K562 (cell line): Measurements from ENCODE around the gene VDR. TPM values are rescaled to one million over a fixed set of nuclear protein-coding genes. Genes with fewer than 3 reads are reported as not detected.

ENCODE experiments used
- ATAC-seq: fragments of 200-7000 bp; cut with Tn5 transposase; 3 replicates; pipeline ENCODE4 v1.9.1; 2020; ENCODE audit warnings: moderate library complexity
- BruUV-seq: library from RNA; stranded (reverse); fragments of 400-500 nt; replicated peaks from 2 replicates; lab custom pipeline; 2021; lab: Mats Ljungman, UMichigan
- CTCF ChIA-PET: fragments of 300-600 bp; formaldehyde crosslinking; extraction: SDS; loops from one replicate; lab custom pipeline; 2021; ENCODE audit warnings: low intra/inter-chr PET ratio; lab: Yijun Ruan, JAX
- POLR2A ChIA-PET: fragments of 300-600, 350-650 bp; sonication (Branson Sonifier 250); formaldehyde crosslinking; extraction: SDS; loops from one replicate; lab custom pipeline; 2021; ENCODE audit warnings: antibody characterized with exemption, inconsistent platforms; lab: Yijun Ruan, JAX
- DNase-seq, 4 experiments: peaks; one replicate each; pipeline versions ENCODE4 v3.0.0 to v3.0.0-alpha.2; 2011 to 2018; ENCODE audit warnings: low spot score in 3 of 4, mixed read lengths in 3 of 4; ENCODE audit errors: extremely low read depth in 1 of 4
- FAIRE-seq: peaks from 2 replicates; lab custom pipeline; 2011; peaks lifted over from hg19 to GRCh38; lab: Jason Lieb, UNC
- H2AFZ ChIP-seq: 2 replicates; pipeline ENCODE4 v1.6.0; 2011; ENCODE audit warnings: low read depth, low read length, control low read depth, inconsistent platforms
- H3K27ac ChIP-seq: fragments of 200-600 bp; 3 replicates; pipeline ENCODE4 v1.8.0; 2011; ENCODE audit warnings: low read depth, mild to moderate bottlenecking, control low read depth, inconsistent platforms, low read length, moderate library complexity, mixed read lengths; ENCODE audit errors: extremely low read depth
- H3K27me3 ChIP-seq, 2 experiments: fragments of 300-600 bp in 1 of 2; 2 replicates in 1 of 2; 3 replicates in 1 of 2; pipeline versions ENCODE4 v1.6.0 to v1.8.0; 2011; ENCODE audit warnings: inconsistent platforms in 2 of 2, low read length in 2 of 2, mild to moderate bottlenecking in 1 of 2, mixed read lengths in 1 of 2, moderate library complexity in 1 of 2; ENCODE audit not compliant: control insufficient read depth in 2 of 2, insufficient read depth in 2 of 2
- H3K36me3 ChIP-seq: fragments of 300-600 bp; 3 replicates; pipeline ENCODE4 v1.8.0; 2011; ENCODE audit warnings: mild to moderate bottlenecking, low read length, inconsistent platforms; ENCODE audit not compliant: control insufficient read depth, insufficient read depth
- H3K4me1 ChIP-seq, 2 experiments: fragments of 200-600 bp in 1 of 2; replicated peaks in 1 of 2; 2 replicates in 1 of 2; 3 replicates in 1 of 2; pipeline versions ENCODE4 v1.5.1 to v1.8.0; 2011; ENCODE audit warnings: inconsistent platforms in 2 of 2, low read length in 2 of 2, mild to moderate bottlenecking in 1 of 2, mixed read lengths in 1 of 2, moderate library complexity in 1 of 2; ENCODE audit not compliant: control insufficient read depth in 2 of 2, insufficient read depth in 2 of 2
- H3K4me2 ChIP-seq: 2 replicates; pipeline ENCODE4 v1.6.1; 2011; ENCODE audit warnings: low read length, control low read depth, inconsistent platforms, mixed read lengths; ENCODE audit not compliant: insufficient read depth
- H3K4me3 ChIP-seq: fragments of 200-600 bp; sonication (generic), shearing (Covaris generic); 2 replicates; pipeline ENCODE4 v1.5.1; 2016; ENCODE audit warnings: control low read depth, inconsistent platforms
- H3K79me2 ChIP-seq: fragments of 200-600 bp; 3 replicates; pipeline ENCODE4 v1.8.0; 2011; ENCODE audit warnings: low read length, inconsistent platforms; ENCODE audit not compliant: control insufficient read depth, insufficient read depth
- H3K9ac ChIP-seq, 2 experiments: 2 replicates each; pipeline versions ENCODE4 v1.6.0 to v1.6.1; 2011; ENCODE audit warnings: low read depth in 2 of 2, low read length in 2 of 2, control low read depth in 1 of 2, inconsistent platforms in 1 of 2, mild to moderate bottlenecking in 1 of 2, mixed read lengths in 1 of 2; ENCODE audit not compliant: insufficient read depth in 1 of 2
- H3K9me1 ChIP-seq: one replicate; pipeline ENCODE4 v1.6.0; 2011; ENCODE audit warnings: inconsistent platforms, mild to moderate bottlenecking, low read length, moderate library complexity; ENCODE audit not compliant: control insufficient read depth, insufficient read depth
- H3K9me3 ChIP-seq: replicated peaks from 2 replicates; pipeline ENCODE4 v1.5.1; 2011; ENCODE audit warnings: low read depth, low read length, inconsistent platforms; ENCODE audit not compliant: control insufficient read depth, insufficient read depth
- H4K20me1 ChIP-seq: replicated peaks from 2 replicates; pipeline ENCODE4 v1.6.1; 2011; ENCODE audit warnings: low read length, inconsistent platforms, mixed read lengths; ENCODE audit not compliant: control insufficient read depth, insufficient read depth
- HOMEZ ChIP-seq: fragments of 250-450 bp; sonication (Bioruptor Pico); IDR thresholded peaks from 2 replicates; pipeline ENCODE4 v1.4.0; 2020; ENCODE audit warnings: mild to moderate bottlenecking, moderate library complexity
- MYNN ChIP-seq, 2 experiments: sonication (generic); formaldehyde crosslinking in 1 of 2; IDR thresholded peaks; 2 replicates each; pipeline versions ENCODE4 v1.5.0 to v1.6.1; 2016 to 2020; ENCODE audit warnings: antibody characterized with exemption in 1 of 2, missing genetic modification reagents in 1 of 2
- SNAPC5 ChIP-seq: fragments of 250-450 bp; sonication (Bioruptor Pico); IDR thresholded peaks from 2 replicates; pipeline ENCODE4 v1.8.0; 2021; ENCODE audit warnings: moderate library complexity, mild to moderate bottlenecking, inconsistent platforms
- TAL1 ChIP-seq: fragments of 450-650 bp; IDR thresholded peaks from 2 replicates; pipeline ENCODE4 v1.6.1; 2016; ENCODE audit warnings: mild to moderate bottlenecking
- ZNF165 ChIP-seq: fragments of 250-450 bp; sonication (Bioruptor Pico); IDR thresholded peaks from 2 replicates; pipeline ENCODE4 v1.4.0; 2020; ENCODE audit warnings: borderline replicate concordance
- ZNF174 ChIP-seq: fragments of 250-450 bp; sonication (Bioruptor Pico); IDR thresholded peaks from 2 replicates; pipeline ENCODE4 v1.4.0; 2020; ENCODE audit warnings: mild to moderate bottlenecking
- ZNF512 ChIP-seq: IDR thresholded peaks from 2 replicates; pipeline ENCODE4 v1.6.1; 2016; ENCODE audit warnings: missing genetic modification characterization, missing compliant biosample characterization
- in situ Hi-C: fragments of 300-500 bp; cut with MboI; formaldehyde crosslinking; loops from 4 replicates; pipeline ENCODE4 v1.15.0; 2018; ENCODE audit warnings: inconsistent platforms, mixed read lengths
- intact Hi-C: fragments of 100-400 bp; cut with micrococcal nuclease; formaldehyde crosslinking; loops from 2 replicates; pipeline ENCODE4 v1.14.2; 2022
- polyA plus RNA-seq, 8 experiments: library from polyadenylated mRNA; depleted of rRNA in 4 of 8; stranded (reverse) in 5 of 8; unstranded in 3 of 8; fragments of >200 nt; fragmentation: Nextera tagmentation in 2 of 8; fragmentation: Illumina TruSeq in 1 of 8; extraction: Ambion mirVana in 2 of 8; extraction: Trizol in 1 of 8; gene quantifications; 2 replicates each; pipeline versions ENCODE4 v1.2.1 to v1.2.3, GENCODE V29; 2011 to 2014; ENCODE audit warnings: inconsistent platforms in 1 of 8, missing spikeins in 1 of 8
- total RNA-seq, 7 experiments: library from RNA; depleted of rRNA in 6 of 7; stranded (reverse); fragments of >200 nt in 6 of 7; fragmentation: Illumina TruSeq in 2 of 7; extraction: Trizol in 2 of 7; gene quantifications; 2 replicates each; pipeline versions ENCODE4 v1.2.1 to v1.2.3, GENCODE V29; 2011 to 2021; ENCODE audit warnings: low replicate concordance in 1 of 7

The VDR gene
- total and polyA plus RNA-seq, 9 of the 15 experiments (the other 6 are each of a cell fraction or from before 2014, with no cell fraction given) = 0.61 to 4.8 (median 2.0) TPM

GRCh38 chr12:47909839-47910465, 5.2 kb upstream of the VDR start (continued):
- no peak for TF ChIP-seq SNAPC5 (CRISPR knock-in tag)
- no peak for TF ChIP-seq MYNN (IDR thresholded peaks at IDR 0.05)
- no peak for TF ChIP-seq MYNN (CRISPR knock-in tag; IDR thresholded peaks at IDR 0.05)
- TF ChIP-seq ZNF174 (CRISPR knock-in tag) = no peak
- no peak for TF ChIP-seq ZNF165 (CRISPR knock-in tag)
- no peak for TF ChIP-seq TAL1

- no peaks in the 10 kb centered on the region for H3K9me3 ChIP-seq
- no peak overlapping the region for H2AFZ ChIP-seq
- H3K4me2 ChIP-seq = no peak overlapping the region
- no peaks in the 10 kb centered on the region for H3K79me2 ChIP-seq
- DNase-seq (no peak), FAIRE-seq (no peak), ATAC-seq (no peak)
- intact Hi-C loops (loop anchor here (5.0 kb wide), 1 partner anchor 39 kb away; no protein-coding TSS in a partner anchor), in situ Hi-C loops (no loop called here)
- no TSS peak for BruUV-seq
- no peaks in the 10 kb centered on the region for H3K9me1 ChIP-seq
- no peaks in the 10 kb centered on the region for H3K36me3 ChIP-seq
- H3K4me1 ChIP-seq = peaks cover 10 to 17% of the 10 kb centered on the region in 2 experiments
- ChIA-PET POLR2A (no interaction called here), CTCF (no interaction called here)
- no peak overlapping the region for H3K27ac ChIP-seq
- peaks cover 19 to 26% of the 10 kb centered on the region in 2 experiments for H3K27me3 ChIP-seq
- no peak overlapping the region for H3K4me3 ChIP-seq
- no peak overlapping the region for H3K9ac ChIP-seq
- H4K20me1 ChIP-seq = peaks cover 1% of the 10 kb centered on the region; the same call in 1 of the 2 replicates
- TF ChIP-seq HOMEZ (CRISPR knock-in tag) (no peak), ZNF512 (peak; percentile 82)
Measured at GRCh38 chr12:47908738-47909137, 3.9 kb upstream of the VDR start.
